GM18502 (cell line): ENCODE measurements around the gene BABAM2.

Source experiments
- ATAC-seq: cut with Tn5 transposase; IDR thresholded peaks from one replicate; pipeline ENCODE4 v1.9.1; 2021; ENCODE audit warnings: mild to moderate bottlenecking; ENCODE audit not compliant: unreplicated experiment, poor library complexity

The BABAM2 gene

DNA sequence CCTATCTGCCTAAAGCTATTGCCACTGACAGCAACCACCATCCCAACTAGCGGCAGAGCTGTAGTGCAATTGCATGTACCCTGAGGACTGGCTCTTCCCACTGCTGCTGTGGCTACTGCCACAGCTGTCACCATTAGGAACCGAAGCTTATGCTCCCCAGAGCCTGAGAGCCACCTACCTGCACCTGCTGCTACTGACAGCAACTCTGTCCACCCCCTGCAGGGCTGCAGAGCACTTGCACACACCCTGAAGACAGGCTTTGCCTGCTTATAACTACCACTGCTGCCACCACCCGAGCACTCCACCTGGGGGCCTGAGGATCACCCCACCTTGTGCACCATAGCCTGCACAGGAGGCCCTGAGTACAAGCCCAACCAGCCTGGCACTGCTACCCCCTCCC is 284.5 kb downstream of the BABAM2 start:
- no peak for ATAC-seq

DNA sequence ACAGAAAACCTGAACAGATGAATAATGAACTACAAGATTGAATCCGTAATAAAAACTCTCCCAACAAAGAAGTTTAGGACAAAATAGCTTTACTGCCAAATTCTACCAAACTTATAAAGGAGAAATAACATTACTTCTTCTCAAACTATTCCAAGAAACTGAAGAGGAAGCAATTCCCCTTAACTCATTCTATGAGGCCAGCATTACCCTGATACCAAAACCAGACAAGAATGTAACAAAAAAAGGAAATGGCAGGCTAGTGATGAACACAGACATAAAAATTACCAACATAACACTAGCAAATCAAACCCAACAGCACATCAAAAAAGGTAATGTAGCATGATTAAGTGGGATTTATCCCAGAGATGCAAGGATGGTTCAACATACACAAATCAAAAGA is 288.4 kb downstream of the BABAM2 start:
- ATAC-seq: no peak

DNA sequence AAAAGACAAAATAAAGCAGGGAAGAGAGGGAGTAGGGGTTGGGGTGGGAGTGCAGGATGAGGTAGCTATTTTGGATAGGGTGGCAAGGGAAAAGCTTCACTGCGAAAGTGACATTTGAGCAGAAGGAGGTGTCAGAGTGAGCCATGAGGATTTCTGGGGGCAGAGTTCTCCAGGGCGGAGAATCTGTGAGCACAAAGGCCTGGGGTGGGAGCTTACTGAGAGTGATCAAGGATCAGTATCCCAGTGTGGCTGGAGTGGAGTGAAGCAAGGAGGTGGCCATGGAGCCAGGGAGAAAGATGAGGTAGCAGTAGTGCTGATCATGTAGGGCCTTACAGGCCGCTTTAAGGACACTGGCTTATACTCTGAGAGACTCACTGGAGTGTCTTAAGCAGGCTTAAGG is 291.3 kb downstream of the BABAM2 start:
- no peak for ATAC-seq

DNA sequence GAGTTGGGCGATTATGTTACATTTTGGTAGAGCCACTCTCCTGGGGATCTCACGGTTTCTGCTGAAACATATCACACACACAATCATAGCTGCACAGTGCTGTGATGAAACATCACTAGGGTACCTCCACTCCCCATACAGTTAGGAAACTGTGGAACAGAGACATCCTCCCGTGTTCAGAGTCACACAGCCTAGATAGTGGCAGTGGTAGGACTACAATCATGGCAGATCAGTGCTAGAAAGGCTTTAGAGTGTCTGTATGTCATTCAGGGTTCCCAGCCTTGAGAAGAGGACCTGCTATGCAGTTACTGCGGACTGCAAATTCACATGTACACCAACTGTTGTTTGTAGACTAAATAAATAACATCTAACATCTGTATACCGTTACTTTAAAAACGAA is 291.8 kb downstream of the BABAM2 start:
- no peak for ATAC-seq

DNA sequence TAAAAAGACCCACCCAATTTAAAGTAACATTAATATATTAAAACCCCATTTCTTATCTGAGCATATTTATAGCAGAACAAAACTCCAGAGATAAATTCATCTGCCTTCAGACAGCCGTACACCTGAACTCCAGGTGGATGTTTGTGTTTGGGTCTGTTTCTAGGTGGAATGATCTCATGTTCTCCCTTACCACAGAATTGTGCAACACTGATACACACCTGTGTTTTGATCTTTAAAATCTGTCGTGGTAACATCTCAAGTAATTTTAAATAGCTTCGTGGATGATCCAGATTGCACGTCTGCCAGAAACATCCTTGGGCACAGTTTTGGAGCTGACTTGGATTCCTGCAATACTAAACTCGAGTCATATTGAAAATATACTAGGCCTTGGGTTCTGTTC is 294.6 kb downstream of the BABAM2 start:
- ATAC-seq: no peak

DNA sequence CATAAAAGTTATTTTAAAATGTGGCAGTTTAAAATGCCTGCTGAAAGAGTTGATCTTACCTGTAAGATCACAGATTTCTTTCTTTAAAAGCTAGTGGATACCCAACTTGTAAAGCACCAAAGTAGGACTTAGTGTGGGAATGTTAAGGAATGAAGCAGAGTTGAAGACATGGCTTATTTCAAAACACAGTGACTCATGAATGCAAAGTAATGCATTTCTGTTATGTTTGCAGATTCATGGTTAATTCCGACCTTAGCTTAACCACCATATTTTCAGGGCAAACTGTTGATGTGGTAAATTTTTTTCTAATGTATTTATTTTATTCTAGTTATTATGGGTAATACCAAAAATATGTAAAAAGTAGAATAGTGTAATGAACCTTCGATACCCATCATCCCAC is 295.4 kb downstream of the BABAM2 start:
- no peak for ATAC-seq

DNA sequence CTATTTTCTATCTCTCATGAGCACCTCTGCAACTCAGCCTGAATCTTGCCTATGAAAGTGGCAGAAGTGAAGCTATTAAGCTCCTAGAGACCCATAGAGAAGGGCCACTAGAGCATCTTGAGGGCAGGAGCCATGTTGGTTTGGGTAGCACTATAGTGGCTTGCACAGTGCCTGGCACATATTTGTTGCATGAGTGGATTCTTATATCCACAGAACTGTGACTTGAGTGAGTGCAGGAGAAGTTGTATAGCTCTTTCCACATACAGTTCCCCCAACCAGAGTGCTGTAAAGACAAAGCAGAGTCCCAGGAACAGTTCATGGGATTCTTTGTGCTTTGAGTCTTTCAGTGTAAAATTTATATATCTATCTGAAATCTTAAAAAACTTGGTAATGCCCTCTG is 296.7 kb downstream of the BABAM2 start:
- no peak for ATAC-seq

DNA sequence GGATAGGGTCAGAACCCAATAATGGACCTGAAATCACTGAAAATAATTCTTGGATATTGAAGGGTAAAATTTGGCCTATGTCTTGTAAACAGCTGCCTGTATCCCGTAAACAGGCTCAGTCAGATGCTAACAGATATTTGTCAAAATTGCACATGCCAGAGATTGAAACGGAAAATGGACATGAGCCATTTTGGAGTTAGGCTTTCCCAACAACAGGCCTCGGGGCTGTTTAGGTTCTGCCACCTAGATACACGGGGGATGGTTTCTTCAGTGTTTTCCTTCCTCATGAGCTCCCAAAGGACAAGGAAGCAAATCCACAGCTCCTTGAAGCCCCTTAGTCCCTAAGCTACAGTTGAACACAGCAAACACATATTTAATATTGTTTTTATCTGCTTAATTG is 297.9 kb downstream of the BABAM2 start:
- ATAC-seq: no peak

DNA sequence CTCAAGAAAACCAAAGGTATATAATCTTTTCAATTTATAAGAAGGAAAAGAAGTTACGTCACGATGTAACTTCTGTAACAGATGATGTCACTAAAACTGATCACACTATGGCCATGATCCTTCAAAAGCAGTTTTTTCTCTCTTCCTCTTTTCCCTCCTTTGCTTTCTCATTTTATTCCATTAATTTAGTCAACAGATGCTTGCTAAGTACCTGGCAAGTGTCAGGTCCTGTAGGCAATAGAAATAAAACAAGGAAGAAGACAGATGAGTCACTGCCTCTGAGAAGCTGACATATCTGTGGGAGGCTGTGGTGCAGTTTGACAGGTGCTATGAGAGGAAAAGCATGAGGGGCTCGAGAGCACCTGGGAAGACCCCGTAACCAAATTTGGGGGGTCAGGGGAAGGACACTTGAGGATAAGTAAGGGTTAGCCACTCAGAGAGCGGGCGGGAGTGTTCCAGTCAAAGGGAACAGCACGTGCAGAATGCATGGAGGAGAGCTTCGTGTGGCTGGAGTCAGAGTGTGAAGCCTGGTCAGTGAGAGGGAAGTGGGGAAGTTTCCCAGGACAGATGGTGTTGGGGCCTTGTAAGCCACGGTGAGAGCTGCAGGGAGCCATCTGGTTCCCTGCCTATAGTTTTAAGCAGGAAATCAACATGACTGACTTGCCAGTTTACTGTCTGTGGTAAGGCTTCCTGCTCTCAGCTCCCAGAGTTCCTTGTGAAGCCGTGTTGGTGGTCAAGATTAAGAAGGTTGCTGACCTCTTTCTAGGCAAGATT is 303.3 kb downstream of the BABAM2 start:
- ATAC-seq: no peak

DNA sequence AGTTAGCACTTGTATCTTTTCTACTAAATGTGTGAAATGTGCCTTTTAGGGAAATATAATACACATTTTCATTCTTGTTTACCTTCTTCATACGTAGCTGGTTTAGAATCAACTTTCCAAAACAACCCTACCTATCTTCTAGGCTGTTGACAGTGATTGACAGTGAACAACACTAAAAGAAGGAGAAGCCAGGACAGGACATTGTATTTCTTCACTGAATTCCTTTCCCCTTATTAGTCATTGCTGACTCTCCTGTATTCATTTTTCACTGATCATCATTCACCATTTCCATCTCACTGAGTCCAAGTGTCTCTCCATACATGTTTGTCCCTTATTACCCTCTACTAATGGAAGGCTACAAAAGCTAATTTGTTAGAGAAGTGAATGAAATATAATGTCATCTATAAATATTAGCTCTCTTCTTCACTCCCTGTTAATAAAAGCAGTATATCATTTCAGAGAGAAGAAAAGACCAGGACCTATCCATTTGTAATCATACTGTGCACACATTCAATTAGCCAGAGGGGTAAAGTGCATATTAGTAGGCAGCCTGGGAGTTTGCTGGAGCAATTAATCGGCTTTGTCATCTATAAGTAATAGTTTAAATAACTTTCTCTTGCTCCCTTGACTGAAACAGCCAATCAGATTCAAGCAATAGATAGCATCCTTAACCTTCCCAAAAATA is 309.6 kb downstream of the BABAM2 start:
- no peak for ATAC-seq

DNA sequence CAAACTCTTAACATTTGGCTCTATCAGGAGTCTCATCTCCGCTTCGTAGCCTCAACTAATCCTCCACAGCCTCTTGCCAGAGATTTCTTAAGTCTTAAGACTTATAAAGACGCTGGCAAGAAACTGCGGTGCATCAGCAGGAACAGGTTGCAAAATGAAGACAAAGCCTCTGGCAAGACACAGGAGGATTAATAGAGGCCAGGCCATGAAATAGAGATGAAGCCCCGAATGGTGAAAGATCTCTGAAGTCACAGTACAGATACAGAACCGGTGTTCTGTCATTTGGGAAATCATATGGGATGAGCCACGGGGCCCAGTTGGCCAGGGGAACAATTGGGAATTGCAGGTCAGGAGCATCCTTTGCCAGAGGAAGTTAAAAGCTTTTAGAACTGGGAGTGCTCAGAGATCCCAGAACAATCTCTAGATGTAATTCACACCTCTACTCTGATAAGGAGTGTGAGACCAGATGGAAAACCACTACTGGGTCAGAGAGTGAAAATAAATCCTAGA is 311.2 kb downstream of the BABAM2 start:
- ATAC-seq: no peak

DNA sequence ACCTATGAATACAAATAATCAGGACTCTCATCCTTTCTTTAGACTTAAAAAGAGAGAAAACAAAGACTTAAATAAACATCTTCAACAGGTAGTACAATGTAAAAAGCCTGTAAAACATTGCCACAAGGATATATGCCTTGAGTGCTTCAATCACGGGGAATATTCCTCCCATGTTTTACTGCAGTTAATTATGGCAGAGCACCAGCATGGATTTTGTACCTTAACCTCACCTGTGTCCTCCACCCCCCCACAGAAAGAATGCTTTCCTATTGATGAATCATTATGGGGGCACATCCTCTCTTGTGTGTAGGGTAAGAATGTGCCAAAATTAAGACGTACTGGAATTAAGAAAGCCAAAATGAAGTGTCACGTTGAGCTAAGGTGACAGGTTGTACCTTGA is 312.2 kb downstream of the BABAM2 start:
- no peak for ATAC-seq

DNA sequence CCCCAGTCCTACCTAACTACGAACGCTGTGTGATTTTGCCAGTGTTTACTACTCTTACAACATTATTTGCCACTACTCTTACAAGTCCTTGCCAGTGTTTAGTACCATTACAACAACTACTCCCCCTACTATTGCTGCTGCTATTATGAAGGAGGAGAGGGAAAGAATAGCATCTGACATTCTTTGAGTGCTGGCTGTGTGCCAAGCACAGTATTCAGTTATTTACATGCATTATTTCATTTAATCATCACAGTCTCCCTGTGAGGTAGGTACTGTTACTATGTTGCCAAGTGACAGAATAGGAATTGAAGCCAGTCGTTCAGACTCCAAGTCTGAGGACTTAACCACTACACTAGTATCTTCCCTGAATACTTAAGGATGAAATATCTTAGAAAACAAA is 316.2 kb downstream of the BABAM2 start:
- ATAC-seq: no peak

DNA sequence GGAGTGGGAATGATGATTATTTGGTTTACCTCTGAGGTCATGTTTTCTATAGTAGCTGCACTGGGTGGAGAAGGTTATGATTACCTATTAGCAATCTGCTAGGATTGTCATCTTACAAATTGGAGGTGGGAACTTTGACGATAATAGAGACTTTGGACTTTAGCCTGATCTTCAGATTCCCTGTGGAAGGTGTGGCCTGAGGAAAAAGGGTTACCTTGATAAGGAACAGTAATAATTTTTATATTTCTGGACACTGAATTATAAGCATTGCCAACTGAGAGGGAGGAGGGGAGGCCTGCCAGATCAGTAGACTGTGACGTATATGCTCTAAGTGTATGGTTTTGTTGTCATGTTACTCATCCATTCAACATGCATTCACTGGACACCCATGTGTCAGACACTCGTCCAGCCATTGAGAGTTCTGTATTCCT is 318.7 kb downstream of the BABAM2 start:
- no peak for ATAC-seq

DNA sequence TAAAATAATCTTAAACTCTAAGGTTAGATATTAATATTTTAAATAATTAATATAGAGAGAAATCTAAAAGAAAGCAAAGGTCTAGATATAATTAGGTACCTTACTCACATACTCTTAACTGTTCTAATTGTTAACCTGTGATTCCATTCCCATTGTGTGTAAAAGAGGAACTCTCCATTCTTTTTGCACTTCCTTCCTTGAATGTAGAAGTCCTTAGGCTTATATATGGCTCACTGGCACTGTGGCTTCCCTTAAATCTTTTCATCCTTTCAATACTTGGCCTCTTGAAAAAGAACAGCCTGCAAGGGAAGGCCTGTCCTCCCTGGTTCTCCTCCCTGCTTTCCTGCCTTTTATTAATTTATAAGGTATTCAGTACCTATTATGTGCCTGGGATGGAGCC is 319.3 kb downstream of the BABAM2 start:
- ATAC-seq: no peak

DNA sequence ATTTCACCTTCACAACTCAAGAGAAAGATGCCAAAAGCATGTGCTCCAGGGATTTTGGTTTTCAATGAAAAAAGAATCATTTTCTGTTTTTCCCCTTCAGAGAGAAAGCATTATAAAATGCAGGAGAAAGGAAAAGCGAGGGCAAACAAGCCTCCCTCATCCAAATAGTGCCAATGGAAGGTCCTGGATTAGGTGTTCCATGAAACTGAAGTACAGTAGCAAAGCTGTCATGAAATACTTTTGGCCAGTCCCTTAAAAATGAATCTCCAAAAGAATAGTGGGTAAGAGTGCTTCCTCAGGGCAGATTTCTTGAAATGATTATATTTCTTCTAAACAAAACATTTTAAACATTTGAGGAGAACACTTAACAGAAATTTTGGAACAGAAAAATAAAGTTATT is 320.0 kb downstream of the BABAM2 start:
- ATAC-seq: no peak

DNA sequence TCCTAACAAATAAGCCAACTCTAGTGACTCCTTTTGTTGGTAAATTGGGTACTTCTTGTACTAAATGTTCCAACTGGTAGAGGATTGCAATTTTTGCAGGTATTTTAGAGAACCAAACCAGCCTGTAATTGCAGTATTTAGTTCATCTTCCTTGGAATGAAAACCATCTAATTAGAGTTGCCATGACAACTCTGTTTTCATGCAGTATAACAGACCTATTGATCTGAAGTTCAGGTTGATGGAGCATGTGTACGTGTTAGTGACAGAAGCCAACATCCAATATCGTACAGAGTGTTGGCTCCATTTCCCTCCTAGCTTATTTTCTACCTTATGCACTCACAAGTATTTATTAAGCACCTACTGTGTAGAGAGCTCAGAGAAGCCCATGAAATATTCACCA is 325.8 kb downstream of the BABAM2 start:
- ATAC-seq: no peak

DNA sequence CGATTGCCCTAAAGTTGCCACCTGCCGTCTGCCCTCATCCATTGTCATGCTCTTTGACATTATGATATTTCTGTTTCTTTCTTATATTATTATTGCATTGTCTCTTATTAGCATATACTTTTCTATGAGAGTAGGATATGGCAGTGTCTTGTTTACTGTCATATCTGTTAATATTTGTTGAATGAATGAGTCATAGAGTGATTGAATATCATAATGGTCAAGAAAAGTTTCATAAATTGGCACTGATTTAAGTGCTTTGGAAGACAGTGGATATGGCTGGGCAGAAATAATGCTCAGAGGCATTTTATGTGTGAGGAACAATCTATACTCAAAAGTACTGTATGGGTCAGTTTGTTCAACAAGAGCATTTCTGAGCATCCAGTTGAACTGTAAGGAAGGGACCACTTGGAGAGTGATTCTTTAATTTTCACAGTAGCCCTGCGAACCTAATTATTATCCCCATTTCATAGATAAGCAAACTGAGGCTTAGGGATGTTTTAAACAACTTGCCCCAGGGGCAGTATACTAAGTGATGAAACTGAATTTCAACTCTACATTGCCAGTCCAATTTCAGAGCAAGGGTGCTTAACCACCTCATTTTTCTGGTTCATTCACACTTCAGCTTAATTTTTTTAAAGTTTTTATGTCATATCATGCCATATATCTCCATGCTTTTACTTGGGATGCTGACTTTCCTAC is 326.7 kb downstream of the BABAM2 start:
- no peak for ATAC-seq

DNA sequence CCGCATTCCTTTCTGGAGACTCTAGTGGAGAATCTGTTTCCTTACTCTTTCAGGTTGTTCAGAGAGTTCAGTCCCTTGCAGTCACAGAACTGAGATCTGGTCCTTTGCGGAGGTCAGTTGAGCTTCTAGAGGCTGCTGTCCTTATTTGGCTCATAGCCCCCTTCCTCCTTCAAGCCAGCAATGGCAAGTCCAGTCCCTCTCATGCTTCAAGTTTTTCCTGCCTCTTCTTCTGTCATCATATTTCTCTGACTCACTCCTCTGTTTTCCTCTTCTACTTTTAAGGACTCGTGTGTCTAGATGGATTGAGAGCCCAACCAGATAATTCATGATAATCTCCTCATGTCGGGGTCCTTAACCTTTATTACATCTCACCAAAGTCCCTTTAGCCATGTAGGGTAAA is 328.6 kb downstream of the BABAM2 start:
- no peak for ATAC-seq

DNA sequence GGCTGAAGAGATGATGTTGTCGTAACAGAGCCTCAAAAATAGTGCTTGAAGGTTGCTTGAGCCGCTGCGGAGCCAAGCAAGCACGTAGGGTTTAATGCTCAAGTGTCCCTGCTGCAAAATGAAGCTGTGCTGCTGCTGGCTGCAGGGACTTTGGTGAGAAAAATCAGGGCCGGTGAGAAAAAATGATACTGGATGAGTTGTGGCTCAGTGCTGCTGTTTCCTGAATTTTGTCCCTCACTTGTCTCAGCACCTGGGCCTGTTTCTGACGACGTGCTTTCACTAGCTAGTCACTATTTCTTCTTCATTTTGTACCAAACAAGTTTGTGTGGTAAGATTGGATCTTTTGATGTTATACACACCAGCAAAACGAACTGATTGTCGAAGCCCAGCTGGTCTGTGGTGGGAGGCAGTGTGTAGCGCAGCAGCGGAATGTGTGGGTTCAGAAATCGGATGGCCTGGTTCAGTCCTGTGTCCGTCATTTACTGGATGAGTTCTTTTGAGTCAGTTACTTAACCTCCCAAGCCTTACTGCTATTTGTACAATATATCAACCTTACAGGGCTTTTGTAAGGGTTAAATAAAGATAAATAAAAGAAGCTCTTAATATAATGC is 329.3 kb downstream of the BABAM2 start:
- ATAC-seq: no peak
